Measurements from ENCODE around the gene TBCEL. TPM values are rescaled to one million over a fixed set of nuclear protein-coding genes. Genes with fewer than 3 reads are reported as not detected.

TBCEL gene
- total and polyA plus RNA-seq, 2 donors (not counting 3 experiments of a cell fraction or from before 2014, with no cell fraction given): 5.6 to 19.5 TPM

DNA sequence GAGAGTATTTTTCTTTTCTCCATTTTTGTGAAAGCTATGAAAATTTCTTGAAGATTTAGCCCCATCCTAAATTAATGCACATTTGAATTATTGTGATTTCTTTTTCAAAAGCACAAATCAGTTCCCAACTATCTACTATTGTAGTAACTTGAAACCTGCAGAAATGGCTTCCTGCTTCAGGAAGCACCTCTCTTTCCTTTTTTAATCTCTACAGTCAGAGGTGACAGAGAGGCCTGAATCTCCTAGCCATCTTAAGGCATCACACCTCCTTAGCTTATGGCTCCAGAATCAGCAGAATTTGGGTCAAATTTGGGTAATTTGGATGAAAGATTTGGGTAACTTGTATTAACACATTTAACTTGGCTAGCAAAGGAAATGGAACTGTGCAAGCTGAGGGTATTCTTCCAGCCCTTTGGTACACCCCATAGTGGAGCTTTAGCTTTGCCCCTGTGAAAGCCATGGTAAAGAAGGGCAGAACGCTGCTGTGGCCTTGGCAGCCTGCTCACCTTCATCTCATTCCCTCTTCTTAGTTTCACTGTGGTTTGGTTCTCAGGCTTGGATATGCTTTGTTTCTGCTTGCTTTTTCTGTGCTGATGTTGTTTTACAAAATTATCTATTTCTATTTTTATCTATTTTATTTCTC lies 16.2 kb downstream of the TBCEL start:
- Histone ChIP-seq H3K9ac (replicated peaks; ENCODE audit: extremely low read depth, insufficient read depth, low read length) (no peak overlapping the region), H3K4me3 (replicated peaks in 1 of 3; ENCODE audit: insufficient read depth in 1 of 3, low read depth in 1 of 3, low read length in 3 of 3) (no peak overlapping the region), H3K9me3 (replicated peaks; ENCODE audit: control insufficient read depth, insufficient read depth, low read length) (no peaks in the 10 kb centered on the region), H3K27me3 (ENCODE audit: control insufficient read depth in 2 of 2, insufficient read depth in 2 of 2, low read length in 2 of 2) (no peaks in the 10 kb centered on the region), H3K4me2 (ENCODE audit: insufficient read depth, low read length) (peak overlapping the region; percentile 50), H3K27ac (ENCODE audit: insufficient read depth, low read depth, low read length) (no peak overlapping the region), H3K36me3 (ENCODE audit: control insufficient read depth in 2 of 2, extremely low read depth in 1 of 2, insufficient read depth in 2 of 2, low read length in 2 of 2) (no peaks in the 10 kb centered on the region), H4K20me1 (replicated peaks; ENCODE audit: control insufficient read depth, extremely low read depth, insufficient read depth, low read length) (no peaks in the 10 kb centered on the region), H2AFZ (ENCODE audit: low read depth, low read length) (no peak overlapping the region), H3K79me2 (ENCODE audit: control insufficient read depth, insufficient read depth, low read length) (peaks cover 2% of the 10 kb centered on the region), H3K4me1 (ENCODE audit: control insufficient read depth, extremely low read depth, insufficient read depth, low read length) (peaks cover 19% of the 10 kb centered on the region), H3K9me1 (replicated peaks; ENCODE audit: control insufficient read depth, extremely low read depth, insufficient read depth, low read length) (peaks cover 3% of the 10 kb centered on the region)
- intact Hi-C loops (cut with micrococcal nuclease): loop anchor here (2.0 kb wide), 1 partner anchor 15 kb away; the partner anchor contains the start of gene TBCEL
- ChIA-PET CTCF (interaction anchor here (1.8 to 2.0 kb wide), 2 partner anchors 9 to 15 kb away, joined by 5 to 6 read pairs; no protein-coding TSS in a partner anchor), POLR2A (no interaction called here)
- no TSS peak for BruUV-seq (replicated peaks)
- no peak for FAIRE-seq
- peak; percentile 50 for DNase-seq (ENCODE audit: low read depth, low spot score)
- dilution Hi-C loops (cut with MboI; ENCODE audit: extremely low pct_ligation_motif_present, low sequenced_read_pairs): no loop called here
- TF ChIP-seq, protein P1, sequence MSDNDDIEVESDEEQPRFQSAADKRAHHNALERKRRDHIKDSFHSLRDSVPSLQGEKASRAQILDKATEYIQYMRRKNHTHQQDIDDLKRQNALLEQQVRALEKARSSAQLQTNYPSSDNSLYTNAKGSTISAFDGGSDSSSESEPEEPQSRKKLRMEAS (IDR thresholded peaks at IDR 0.05; ENCODE audit: insufficient read depth, insufficient read length): no peak

DNA sequence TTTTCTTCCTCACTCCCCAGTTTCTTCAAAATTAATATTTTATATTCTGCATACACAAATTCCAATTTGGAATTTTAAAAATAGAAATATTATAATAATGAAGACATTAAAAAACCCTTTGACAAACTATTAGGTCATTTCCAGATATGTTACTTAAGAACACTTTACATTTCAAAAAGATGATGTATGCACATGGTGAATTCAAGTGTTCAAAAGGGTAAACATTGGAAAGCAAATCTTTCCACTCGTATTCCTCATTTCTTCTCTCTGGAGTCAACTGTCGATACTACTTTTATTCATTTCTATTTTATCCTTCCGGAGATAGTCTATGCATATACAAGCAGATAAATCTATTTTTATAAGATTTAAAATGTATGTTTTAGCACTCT lies 16.7 kb downstream of the TBCEL start:
- DNase-seq (ENCODE audit: low read depth, low spot score): no peak
- H3K9me3 ChIP-seq (replicated peaks; ENCODE audit: control insufficient read depth, insufficient read depth, low read length): no peaks in the 10 kb centered on the region
- H3K9ac ChIP-seq (replicated peaks; ENCODE audit: extremely low read depth, insufficient read depth, low read length): no peak overlapping the region
- peaks cover 19% of the 10 kb centered on the region for H3K4me1 ChIP-seq (ENCODE audit: control insufficient read depth, extremely low read depth, insufficient read depth, low read length)
- H3K4me3 ChIP-seq (replicated peaks in 1 of 3; ENCODE audit: insufficient read depth in 1 of 3, low read depth in 1 of 3, low read length in 3 of 3): no peak overlapping the region
- H3K36me3 ChIP-seq (ENCODE audit: control insufficient read depth in 2 of 2, extremely low read depth in 1 of 2, insufficient read depth in 2 of 2, low read length in 2 of 2): no peaks in the 10 kb centered on the region
- no peak overlapping the region for H3K27ac ChIP-seq (ENCODE audit: insufficient read depth, low read depth, low read length)
- intact Hi-C loops (cut with micrococcal nuclease) (no loop called here), dilution Hi-C loops (cut with MboI; ENCODE audit: extremely low pct_ligation_motif_present, low sequenced_read_pairs) (no loop called here)
- peaks cover 2% of the 10 kb centered on the region for H3K79me2 ChIP-seq (ENCODE audit: control insufficient read depth, insufficient read depth, low read length)
- no peaks in the 10 kb centered on the region for H3K27me3 ChIP-seq (ENCODE audit: control insufficient read depth in 2 of 2, insufficient read depth in 2 of 2, low read length in 2 of 2)
- H3K9me1 ChIP-seq (replicated peaks; ENCODE audit: control insufficient read depth, extremely low read depth, insufficient read depth, low read length): peaks cover 3% of the 10 kb centered on the region
- TF ChIP-seq, protein P1 (IDR thresholded peaks at IDR 0.05; ENCODE audit: insufficient read depth, insufficient read length): no peak
- TF ChIP-seq GATA2 (IDR thresholded peaks at IDR 0.05; ENCODE audit: insufficient read depth, insufficient read length, low read depth, low read length) (no peak), POLR2A (IDR thresholded peaks at IDR 0.05; ENCODE audit: low read depth, low read length) (no peak), MYC (IDR thresholded peaks at IDR 0.05; ENCODE audit: low read depth, low read length) (no peak), FOS (IDR thresholded peaks at IDR 0.05; ENCODE audit: borderline replicate concordance, insufficient read depth, low read length) (no peak), POLR2AphosphoS5 (IDR thresholded peaks at IDR 0.05; ENCODE audit: insufficient read depth, low read depth, low read length) (no peak), JUN (IDR thresholded peaks at IDR 0.05; ENCODE audit: borderline replicate concordance, insufficient read depth, insufficient read length, low read depth) (no peak), EZH2 (IDR thresholded peaks at IDR 0.05; ENCODE audit: borderline replicate concordance, low read depth, low read length, severe bottlenecking) (no peak)
- TF ChIP-seq, protein P2, sequence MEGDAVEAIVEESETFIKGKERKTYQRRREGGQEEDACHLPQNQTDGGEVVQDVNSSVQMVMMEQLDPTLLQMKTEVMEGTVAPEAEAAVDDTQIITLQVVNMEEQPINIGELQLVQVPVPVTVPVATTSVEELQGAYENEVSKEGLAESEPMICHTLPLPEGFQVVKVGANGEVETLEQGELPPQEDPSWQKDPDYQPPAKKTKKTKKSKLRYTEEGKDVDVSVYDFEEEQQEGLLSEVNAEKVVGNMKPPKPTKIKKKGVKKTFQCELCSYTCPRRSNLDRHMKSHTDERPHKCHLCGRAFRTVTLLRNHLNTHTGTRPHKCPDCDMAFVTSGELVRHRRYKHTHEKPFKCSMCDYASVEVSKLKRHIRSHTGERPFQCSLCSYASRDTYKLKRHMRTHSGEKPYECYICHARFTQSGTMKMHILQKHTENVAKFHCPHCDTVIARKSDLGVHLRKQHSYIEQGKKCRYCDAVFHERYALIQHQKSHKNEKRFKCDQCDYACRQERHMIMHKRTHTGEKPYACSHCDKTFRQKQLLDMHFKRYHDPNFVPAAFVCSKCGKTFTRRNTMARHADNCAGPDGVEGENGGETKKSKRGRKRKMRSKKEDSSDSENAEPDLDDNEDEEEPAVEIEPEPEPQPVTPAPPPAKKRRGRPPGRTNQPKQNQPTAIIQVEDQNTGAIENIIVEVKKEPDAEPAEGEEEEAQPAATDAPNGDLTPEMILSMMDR (IDR thresholded peaks at IDR 0.05; ENCODE audit: extremely low read depth in 1 of 2, insufficient read depth in 1 of 2, low read depth in 1 of 2, low read length in 2 of 2): no peak
- no peak overlapping the region for H2AFZ ChIP-seq (ENCODE audit: low read depth, low read length)
- no peaks in the 10 kb centered on the region for H4K20me1 ChIP-seq (replicated peaks; ENCODE audit: control insufficient read depth, extremely low read depth, insufficient read depth, low read length)
- ChIA-PET POLR2A (no interaction called here), CTCF (interaction anchor here (1.8 kb wide), 1 partner anchor 16 kb away, joined by 5 read pairs; no protein-coding TSS in a partner anchor)
- BruUV-seq (replicated peaks): no TSS peak
- FAIRE-seq: no peak
- H3K4me2 ChIP-seq (ENCODE audit: insufficient read depth, low read length): no peak overlapping the region

Data from endothelial cell of umbilical vein (primary cell).